Measurements from ENCODE around the gene ARHGAP15. TPM values are rescaled to one million over a fixed set of nuclear protein-coding genes. Genes with fewer than 3 reads are reported as not detected.

Gene ARHGAP15
- total RNA-seq, 1 experiment from 2014 or later = 0.41 TPM

DNA sequence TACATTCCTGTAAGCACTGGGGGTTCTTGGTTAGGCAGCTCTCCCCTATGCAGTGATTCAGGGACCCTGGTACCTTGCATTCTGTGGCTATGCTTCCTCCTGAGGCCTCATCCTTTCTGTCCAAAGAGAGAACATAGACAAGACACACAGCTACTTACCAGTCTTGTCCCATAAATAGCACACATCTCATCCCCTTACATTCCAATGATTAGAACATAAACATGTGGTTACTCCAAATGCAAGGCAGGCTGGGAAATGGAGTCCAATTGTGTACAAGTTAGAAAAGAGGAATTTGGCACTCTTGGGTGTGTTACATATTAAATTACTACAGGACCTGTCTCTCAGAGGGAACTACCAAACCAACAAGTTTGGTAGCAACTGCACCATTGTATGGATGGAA is 171.3 kb downstream of the ARHGAP15 start:
- CTCF ChIA-PET = no interaction called here

DNA sequence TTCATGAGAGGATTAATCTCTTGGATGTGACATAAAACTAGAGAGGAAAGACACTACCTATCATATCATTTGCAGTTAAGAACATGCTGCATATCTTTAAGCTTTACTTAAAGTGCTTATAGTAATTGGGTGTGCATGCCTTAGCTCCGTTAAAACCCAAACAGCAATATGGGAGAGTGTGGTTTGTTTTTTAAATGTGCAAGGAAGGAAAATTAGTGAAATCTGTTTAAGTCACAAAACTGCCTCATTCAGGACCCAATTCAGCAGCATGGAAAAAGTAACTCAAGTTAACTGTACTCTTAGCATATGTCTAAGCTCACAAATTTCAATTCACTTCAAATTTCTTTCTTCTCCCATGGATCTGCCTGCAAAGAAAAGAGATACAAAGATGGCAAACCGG is 182.2 kb downstream of the ARHGAP15 start:
- BruUV-seq (replicated peaks) = no TSS peak
- Histone ChIP-seq H3K9me3 (ENCODE audit: control insufficient read depth, insufficient read depth, low read depth, low read length) (no peaks in the 10 kb centered on the region), H3K4me1 (ENCODE audit: control insufficient read depth, insufficient read depth, low read length) (no peaks in the 10 kb centered on the region), H3K27ac (ENCODE audit: low read length) (no peak overlapping the region), H3K27me3 (ENCODE audit: control insufficient read depth, insufficient read depth, low read length) (no peaks in the 10 kb centered on the region), H3K4me3 (ENCODE audit: low read depth in 2 of 2, low read length in 2 of 2) (no peak overlapping the region), H3K36me3 (ENCODE audit: control insufficient read depth, insufficient read depth, low read length) (no peaks in the 10 kb centered on the region)
- DNase-seq (ENCODE audit: low read depth, low spot score) (no peak), ATAC-seq (no peak)
- in situ Hi-C loops (cut with HindIII; ENCODE audit: low pct_unique_long_range_greater_than_20kb, low sequenced_read_pairs) (no loop called here), intact Hi-C loops (cut with micrococcal nuclease; ENCODE audit: unreplicated experiment) (no loop called here)
- ChIA-PET CTCF (no interaction called here), POLR2A (no interaction called here)
- TF ChIP-seq, protein P1, sequence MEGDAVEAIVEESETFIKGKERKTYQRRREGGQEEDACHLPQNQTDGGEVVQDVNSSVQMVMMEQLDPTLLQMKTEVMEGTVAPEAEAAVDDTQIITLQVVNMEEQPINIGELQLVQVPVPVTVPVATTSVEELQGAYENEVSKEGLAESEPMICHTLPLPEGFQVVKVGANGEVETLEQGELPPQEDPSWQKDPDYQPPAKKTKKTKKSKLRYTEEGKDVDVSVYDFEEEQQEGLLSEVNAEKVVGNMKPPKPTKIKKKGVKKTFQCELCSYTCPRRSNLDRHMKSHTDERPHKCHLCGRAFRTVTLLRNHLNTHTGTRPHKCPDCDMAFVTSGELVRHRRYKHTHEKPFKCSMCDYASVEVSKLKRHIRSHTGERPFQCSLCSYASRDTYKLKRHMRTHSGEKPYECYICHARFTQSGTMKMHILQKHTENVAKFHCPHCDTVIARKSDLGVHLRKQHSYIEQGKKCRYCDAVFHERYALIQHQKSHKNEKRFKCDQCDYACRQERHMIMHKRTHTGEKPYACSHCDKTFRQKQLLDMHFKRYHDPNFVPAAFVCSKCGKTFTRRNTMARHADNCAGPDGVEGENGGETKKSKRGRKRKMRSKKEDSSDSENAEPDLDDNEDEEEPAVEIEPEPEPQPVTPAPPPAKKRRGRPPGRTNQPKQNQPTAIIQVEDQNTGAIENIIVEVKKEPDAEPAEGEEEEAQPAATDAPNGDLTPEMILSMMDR (IDR thresholded peaks at IDR 0.05) = no peak
- TF ChIP-seq POLR2AphosphoS5 (IDR thresholded peaks at IDR 0.05; ENCODE audit: low read depth, low read length) (no peak), TCF7L2 (IDR thresholded peaks at IDR 0.05; ENCODE audit: low read depth, low read length) (no peak), SIN3A (IDR thresholded peaks at IDR 0.05; ENCODE audit: borderline replicate concordance, insufficient read depth, low read depth, low read length) (no peak)
- TF ChIP-seq, protein P2, sequence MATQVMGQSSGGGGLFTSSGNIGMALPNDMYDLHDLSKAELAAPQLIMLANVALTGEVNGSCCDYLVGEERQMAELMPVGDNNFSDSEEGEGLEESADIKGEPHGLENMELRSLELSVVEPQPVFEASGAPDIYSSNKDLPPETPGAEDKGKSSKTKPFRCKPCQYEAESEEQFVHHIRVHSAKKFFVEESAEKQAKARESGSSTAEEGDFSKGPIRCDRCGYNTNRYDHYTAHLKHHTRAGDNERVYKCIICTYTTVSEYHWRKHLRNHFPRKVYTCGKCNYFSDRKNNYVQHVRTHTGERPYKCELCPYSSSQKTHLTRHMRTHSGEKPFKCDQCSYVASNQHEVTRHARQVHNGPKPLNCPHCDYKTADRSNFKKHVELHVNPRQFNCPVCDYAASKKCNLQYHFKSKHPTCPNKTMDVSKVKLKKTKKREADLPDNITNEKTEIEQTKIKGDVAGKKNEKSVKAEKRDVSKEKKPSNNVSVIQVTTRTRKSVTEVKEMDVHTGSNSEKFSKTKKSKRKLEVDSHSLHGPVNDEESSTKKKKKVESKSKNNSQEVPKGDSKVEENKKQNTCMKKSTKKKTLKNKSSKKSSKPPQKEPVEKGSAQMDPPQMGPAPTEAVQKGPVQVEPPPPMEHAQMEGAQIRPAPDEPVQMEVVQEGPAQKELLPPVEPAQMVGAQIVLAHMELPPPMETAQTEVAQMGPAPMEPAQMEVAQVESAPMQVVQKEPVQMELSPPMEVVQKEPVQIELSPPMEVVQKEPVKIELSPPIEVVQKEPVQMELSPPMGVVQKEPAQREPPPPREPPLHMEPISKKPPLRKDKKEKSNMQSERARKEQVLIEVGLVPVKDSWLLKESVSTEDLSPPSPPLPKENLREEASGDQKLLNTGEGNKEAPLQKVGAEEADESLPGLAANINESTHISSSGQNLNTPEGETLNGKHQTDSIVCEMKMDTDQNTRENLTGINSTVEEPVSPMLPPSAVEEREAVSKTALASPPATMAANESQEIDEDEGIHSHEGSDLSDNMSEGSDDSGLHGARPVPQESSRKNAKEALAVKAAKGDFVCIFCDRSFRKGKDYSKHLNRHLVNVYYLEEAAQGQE (IDR thresholded peaks at IDR 0.05; ENCODE audit: insufficient read depth in 1 of 2, low read depth in 2 of 2, low read length in 1 of 2) = no peak

More for the DNA sequence above, 171.3 kb downstream of the ARHGAP15 start:
- Histone ChIP-seq H3K36me3 (ENCODE audit: control insufficient read depth, insufficient read depth, low read length) (no peaks in the 10 kb centered on the region), H3K27ac (ENCODE audit: low read length) (no peak overlapping the region), H3K4me1 (ENCODE audit: control insufficient read depth, insufficient read depth, low read length) (no peaks in the 10 kb centered on the region), H3K4me3 (ENCODE audit: low read depth in 2 of 2, low read length in 2 of 2) (no peak overlapping the region), H3K27me3 (ENCODE audit: control insufficient read depth, insufficient read depth, low read length) (no peaks in the 10 kb centered on the region), H3K9me3 (ENCODE audit: control insufficient read depth, insufficient read depth, low read depth, low read length) (no peaks in the 10 kb centered on the region)
- TF ChIP-seq, protein P1 (IDR thresholded peaks at IDR 0.05) = no peak
- TF ChIP-seq SIN3A (IDR thresholded peaks at IDR 0.05; ENCODE audit: borderline replicate concordance, insufficient read depth, low read depth, low read length) = no peak
- TF ChIP-seq POLR2AphosphoS5 (IDR thresholded peaks at IDR 0.05; ENCODE audit: low read depth, low read length) = no peak
- TF ChIP-seq TCF7L2 (IDR thresholded peaks at IDR 0.05; ENCODE audit: low read depth, low read length) = no peak
- TF ChIP-seq, protein P2 (IDR thresholded peaks at IDR 0.05; ENCODE audit: insufficient read depth in 1 of 2, low read depth in 2 of 2, low read length in 1 of 2) = no peak
- DNase-seq (ENCODE audit: low read depth, low spot score) (no peak), ATAC-seq (no peak)
- POLR2A ChIA-PET = no interaction called here
- intact Hi-C loops (cut with micrococcal nuclease; ENCODE audit: unreplicated experiment) (no loop called here), in situ Hi-C loops (cut with HindIII; ENCODE audit: low pct_unique_long_range_greater_than_20kb, low sequenced_read_pairs) (no loop called here)
- BruUV-seq (replicated peaks) = no TSS peak
